Osteoblast (primary cell): ENCODE measurements around the gene PPIL1. TPM values are rescaled to one million over a fixed set of nuclear protein-coding genes. Genes with fewer than 3 reads are reported as not detected.

Experiments
- DNase-seq: peaks from one replicate; pipeline ENCODE4 v3.0.0; 2011; ENCODE audit warnings: low spot score, mixed read lengths; ENCODE audit not compliant: insufficient read length; ENCODE audit errors: missing footprints
- H2AFZ ChIP-seq: 2 replicates; pipeline ENCODE4 v1.6.0; 2011; ENCODE audit warnings: mild to moderate bottlenecking, low read length
- H3K27ac ChIP-seq: 2 replicates; pipeline ENCODE4 v1.5.1; 2011; ENCODE audit warnings: mild to moderate bottlenecking, low read depth, low read length, moderate library complexity
- H3K27me3 ChIP-seq: 2 replicates; pipeline ENCODE4 v1.6.0; 2012; ENCODE audit warnings: mild to moderate bottlenecking, control low read depth, inconsistent platforms, low read length, moderate library complexity; ENCODE audit not compliant: insufficient read depth
- H3K36me3 ChIP-seq: 2 replicates; pipeline ENCODE4 v1.5.1; 2011; ENCODE audit warnings: mild to moderate bottlenecking, low read length, control low read depth, moderate library complexity; ENCODE audit not compliant: insufficient read depth
- H3K4me1 ChIP-seq: 2 replicates; pipeline ENCODE4 v1.5.1; 2011; ENCODE audit warnings: mild to moderate bottlenecking, low read length, control low read depth, moderate library complexity; ENCODE audit not compliant: insufficient read depth
- H3K4me2 ChIP-seq: 2 replicates; pipeline ENCODE4 v1.6.0; 2011; ENCODE audit warnings: mild to moderate bottlenecking, low read length; ENCODE audit not compliant: insufficient read depth
- H3K4me3 ChIP-seq: fragments of 200-600 bp; sonication (generic); 3 replicates; pipeline ENCODE4 v1.5.1; 2012; ENCODE audit warnings: mild to moderate bottlenecking, low read length, inconsistent platforms; ENCODE audit not compliant: insufficient read depth
- H3K79me2 ChIP-seq: 2 replicates; pipeline ENCODE4 v1.6.0; 2012; ENCODE audit warnings: mild to moderate bottlenecking, low read length, control low read depth, inconsistent platforms; ENCODE audit not compliant: insufficient read depth
- H3K9me3 ChIP-seq: 2 replicates; pipeline ENCODE4 v1.5.1; 2011; ENCODE audit warnings: low read depth, low read length, control low read depth
- H4K20me1 ChIP-seq: 2 replicates; pipeline ENCODE4 v1.6.0; 2012; ENCODE audit warnings: mild to moderate bottlenecking, low read length, control low read depth; ENCODE audit not compliant: insufficient read depth
- total RNA-seq: library from RNA; depleted of rRNA; stranded (reverse); fragments of >200 nt; gene quantifications from 2 replicates; pipeline ENCODE4 v1.2.3, GENCODE V29; 2012
- TF ChIP-seq, protein P1 (sequence below): IDR thresholded peaks from 2 replicates; pipeline ENCODE4 v1.5.1; 2011; ENCODE audit warnings: mild to moderate bottlenecking, low read depth, low read length, moderate library complexity; ENCODE audit errors: extremely low read depth

PPIL1 gene
- total RNA-seq, 1 donor: 9.8 TPM

DNA sequence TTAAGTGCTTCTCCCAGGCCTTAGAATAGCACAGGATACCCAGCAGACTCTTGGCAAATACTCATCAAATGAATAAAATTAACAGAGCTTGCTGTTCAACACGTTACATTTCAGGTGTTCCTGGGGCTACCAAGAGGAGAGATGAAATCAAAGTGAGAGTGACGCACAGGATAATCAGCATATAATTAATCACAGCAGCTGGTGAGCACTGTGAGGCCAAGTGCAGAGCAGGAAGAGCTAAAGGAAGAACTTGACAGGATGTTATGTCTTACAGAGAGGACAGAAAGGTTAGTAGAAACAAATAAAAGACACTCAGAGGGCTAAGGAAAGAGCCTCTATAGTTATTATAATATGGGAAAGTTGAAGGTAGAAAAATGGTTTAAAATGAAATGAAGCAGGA lies 8.8 kb downstream of the PPIL1 start:
- Histone ChIP-seq H3K9me3 (no peaks in the 10 kb centered on the region), H3K27me3 (no peaks in the 10 kb centered on the region), H3K4me3 (no peak overlapping the region), H3K4me1 (no peaks in the 10 kb centered on the region), H3K79me2 (peaks cover 62% of the 10 kb centered on the region), H3K36me3 (peaks cover 29% of the 10 kb centered on the region), H4K20me1 (peaks cover 16% of the 10 kb centered on the region), H2AFZ (no peak overlapping the region), H3K4me2 (no peak overlapping the region), H3K27ac (no peak overlapping the region)
- TF ChIP-seq, protein P1, sequence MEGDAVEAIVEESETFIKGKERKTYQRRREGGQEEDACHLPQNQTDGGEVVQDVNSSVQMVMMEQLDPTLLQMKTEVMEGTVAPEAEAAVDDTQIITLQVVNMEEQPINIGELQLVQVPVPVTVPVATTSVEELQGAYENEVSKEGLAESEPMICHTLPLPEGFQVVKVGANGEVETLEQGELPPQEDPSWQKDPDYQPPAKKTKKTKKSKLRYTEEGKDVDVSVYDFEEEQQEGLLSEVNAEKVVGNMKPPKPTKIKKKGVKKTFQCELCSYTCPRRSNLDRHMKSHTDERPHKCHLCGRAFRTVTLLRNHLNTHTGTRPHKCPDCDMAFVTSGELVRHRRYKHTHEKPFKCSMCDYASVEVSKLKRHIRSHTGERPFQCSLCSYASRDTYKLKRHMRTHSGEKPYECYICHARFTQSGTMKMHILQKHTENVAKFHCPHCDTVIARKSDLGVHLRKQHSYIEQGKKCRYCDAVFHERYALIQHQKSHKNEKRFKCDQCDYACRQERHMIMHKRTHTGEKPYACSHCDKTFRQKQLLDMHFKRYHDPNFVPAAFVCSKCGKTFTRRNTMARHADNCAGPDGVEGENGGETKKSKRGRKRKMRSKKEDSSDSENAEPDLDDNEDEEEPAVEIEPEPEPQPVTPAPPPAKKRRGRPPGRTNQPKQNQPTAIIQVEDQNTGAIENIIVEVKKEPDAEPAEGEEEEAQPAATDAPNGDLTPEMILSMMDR: no peak
- no peak for DNase-seq

DNA sequence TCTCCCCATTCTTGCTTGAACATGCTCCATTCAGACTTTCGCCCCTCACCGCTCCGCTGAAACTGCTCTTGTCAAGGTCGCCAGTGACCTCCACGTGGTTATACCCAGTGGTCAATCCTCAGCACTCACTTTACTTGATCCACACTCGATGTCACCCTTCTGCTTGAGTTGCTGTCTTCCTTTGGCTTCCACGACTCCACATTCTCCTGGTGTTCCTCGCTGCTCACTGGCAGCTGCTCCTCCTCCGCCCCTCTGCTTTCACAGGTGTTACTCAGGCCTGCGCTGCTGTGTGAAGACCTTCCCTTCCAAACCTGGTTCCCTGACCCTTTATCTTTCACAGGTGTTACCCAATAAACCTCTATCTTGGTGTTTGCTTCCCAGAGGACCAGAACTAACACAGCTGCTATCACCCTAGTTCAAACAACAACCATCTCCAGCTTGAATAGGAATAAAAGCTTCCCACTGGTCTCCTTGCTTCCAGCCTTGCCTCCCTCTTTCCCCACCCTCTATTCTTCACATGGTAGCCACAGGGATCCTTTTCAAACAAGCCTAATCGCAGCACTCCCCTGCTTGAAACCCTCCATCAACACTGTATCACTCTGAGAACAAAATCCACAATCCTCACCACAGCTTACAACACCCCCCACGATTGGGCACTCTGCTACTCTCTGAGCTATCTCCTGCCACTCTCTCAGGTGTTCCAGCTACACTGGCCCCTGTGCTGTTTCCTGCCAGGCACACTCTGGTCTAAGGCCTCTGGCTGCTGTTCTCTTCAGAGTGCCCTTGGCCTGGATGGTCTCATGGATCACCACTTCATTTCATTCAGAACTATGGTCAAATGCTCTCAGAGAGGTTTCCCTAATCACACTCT lies 10.7 kb downstream of the PPIL1 start:
- Histone ChIP-seq H3K27me3 (no peaks in the 10 kb centered on the region), H3K79me2 (peaks cover 64% of the 10 kb centered on the region), H4K20me1 (peaks cover 16% of the 10 kb centered on the region), H3K9me3 (no peaks in the 10 kb centered on the region), H2AFZ (no peak overlapping the region), H3K4me1 (peaks cover under 1% of the 10 kb centered on the region), H3K36me3 (peaks cover 20% of the 10 kb centered on the region), H3K4me3 (no peak overlapping the region), H3K27ac (no peak overlapping the region), H3K4me2 (no peak overlapping the region)
- DNase-seq: no peak
- TF ChIP-seq, protein P1: no peak

DNA sequence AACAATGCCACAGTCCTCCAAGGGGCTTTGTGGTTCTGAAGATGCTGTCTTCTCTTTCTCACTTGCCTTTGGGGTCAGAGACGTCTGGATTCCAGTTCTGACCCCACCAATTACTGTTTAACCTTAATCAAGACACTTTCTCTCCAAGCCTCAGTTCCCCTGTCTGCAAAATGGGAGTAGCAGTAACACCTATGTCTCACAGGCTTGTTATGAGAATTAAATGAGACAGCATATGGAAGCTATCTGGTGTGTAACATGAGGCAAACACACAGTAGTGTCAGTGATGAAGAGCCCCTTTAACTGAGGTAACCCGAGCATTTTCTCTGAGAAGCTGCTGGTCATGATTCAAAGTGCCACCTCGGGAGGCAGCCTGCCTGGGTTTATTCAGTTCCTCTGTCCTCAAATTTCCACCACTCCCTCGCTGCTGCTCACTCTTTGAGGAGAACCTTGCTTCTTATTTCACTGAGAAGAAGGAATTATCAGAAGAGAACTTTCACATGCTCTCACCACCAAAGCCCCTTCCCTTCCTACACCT lies 11.7 kb downstream of the PPIL1 start:
- H3K4me3 ChIP-seq: no peak overlapping the region
- no peaks in the 10 kb centered on the region for H3K9me3 ChIP-seq
- no peak for DNase-seq
- H3K27me3 ChIP-seq: no peaks in the 10 kb centered on the region
- no peak overlapping the region for H3K27ac ChIP-seq
- peaks cover 20% of the 10 kb centered on the region for H3K36me3 ChIP-seq
- peaks cover 9% of the 10 kb centered on the region for H3K4me1 ChIP-seq
- peaks cover 19% of the 10 kb centered on the region for H4K20me1 ChIP-seq
- no peak overlapping the region for H2AFZ ChIP-seq
- H3K4me2 ChIP-seq: no peak overlapping the region
- H3K79me2 ChIP-seq: peaks cover 58% of the 10 kb centered on the region
- TF ChIP-seq, protein P1: no peak

DNA sequence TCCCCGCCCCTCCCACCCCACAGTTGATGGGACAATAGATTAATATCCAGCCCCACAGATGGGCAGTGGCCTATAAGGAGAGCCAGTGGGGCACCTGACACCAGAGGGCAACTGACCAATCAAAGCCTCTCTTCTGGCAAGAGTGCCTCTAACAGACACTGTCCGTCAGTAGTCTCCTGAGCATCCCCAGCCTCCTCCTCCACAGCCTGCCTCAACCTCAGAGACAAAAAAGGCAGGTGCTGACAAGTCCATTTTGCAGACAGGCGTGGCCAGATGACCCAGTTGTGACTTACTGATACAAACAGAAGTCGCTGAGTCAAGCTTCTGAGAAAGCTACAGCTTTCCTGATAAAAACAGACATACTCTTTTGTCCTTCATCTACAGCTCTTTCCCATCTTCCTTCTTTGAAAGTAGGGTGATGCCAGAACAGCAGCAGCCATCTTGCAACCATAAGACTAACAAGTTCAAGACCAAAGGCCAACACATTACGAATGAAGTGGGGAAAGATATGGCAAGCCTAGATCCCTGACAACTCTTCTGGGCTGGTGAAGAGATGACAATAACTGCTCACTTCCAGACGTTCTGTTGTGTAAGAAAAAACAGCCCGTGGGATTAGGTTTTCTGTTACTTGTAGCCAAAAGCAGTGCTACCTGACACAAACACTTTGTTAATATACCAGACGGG lies 12.3 kb downstream of the PPIL1 start:
- Histone ChIP-seq H3K9me3 (no peaks in the 10 kb centered on the region), H3K4me2 (no peak overlapping the region), H3K4me3 (no peak overlapping the region), H2AFZ (no peak overlapping the region), H3K36me3 (peaks cover 17% of the 10 kb centered on the region), H3K4me1 (peaks cover 9% of the 10 kb centered on the region), H3K27ac (no peak overlapping the region), H4K20me1 (peaks cover 19% of the 10 kb centered on the region), H3K79me2 (peaks cover 52% of the 10 kb centered on the region), H3K27me3 (no peaks in the 10 kb centered on the region)
- TF ChIP-seq, protein P1: no peak
- no peak for DNase-seq
